Endothelial cell of hepatic sinusoid (primary cell): Measurements from ENCODE around the gene WDR33.

ENCODE experiments used
- in situ Hi-C: cut with HindIII; loops from 2 replicates; pipeline ENCODE4 v1.10.0; 2017; ENCODE audit warnings: low sequenced_read_pairs

The WDR33 gene

DNA sequence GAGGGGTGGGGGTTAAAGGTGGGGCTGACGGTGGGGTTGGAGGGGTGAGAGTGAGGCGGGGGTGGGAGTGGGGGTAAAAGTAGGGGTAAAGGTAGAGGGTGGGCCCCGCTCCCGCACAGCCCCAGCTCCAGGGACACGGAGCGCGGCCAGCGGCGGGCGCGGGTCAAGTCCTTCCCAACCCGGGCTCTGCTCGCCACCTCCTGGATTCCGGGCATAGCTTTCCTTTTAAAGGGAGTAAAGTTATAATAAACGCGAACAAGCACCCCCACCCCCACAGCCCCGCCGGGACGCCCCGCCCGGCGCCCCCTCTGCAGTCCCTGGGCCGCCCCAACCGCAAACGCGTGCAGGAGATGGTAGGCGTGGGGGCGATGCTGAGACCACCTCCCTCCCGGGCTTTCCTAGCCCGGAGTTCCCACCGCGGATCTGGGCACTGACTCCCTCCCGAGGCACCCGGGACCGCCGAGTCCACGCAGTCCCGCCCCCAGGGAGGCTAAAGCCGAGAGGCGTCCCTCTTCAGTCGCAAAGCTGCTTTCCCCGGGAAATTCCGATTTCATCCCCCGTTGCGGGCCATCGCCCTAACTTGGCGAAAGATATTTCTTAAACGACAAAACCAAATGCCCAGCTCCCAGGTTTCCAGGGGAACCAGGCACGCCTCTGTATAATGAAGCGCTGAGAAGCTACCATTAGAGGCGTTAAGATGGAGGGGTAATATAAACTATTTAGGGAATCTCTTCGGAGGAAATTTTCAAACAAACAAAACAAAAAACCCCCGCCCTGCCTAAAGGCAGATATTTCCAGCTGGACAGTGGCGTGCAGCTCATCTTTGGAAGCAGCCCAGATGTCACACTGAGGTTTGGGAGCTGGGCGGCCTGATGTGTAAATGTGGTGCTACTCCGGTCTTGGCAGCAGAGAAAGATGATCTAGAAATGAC is 135.4 kb downstream of the WDR33 start, which contains the start of gene LIMS2:
Gene LIMS2 (minus strand): TSS at position 200 of the 931 bp plus-strand sequence. CDS start 506 bp downstream, outside the sequence.
- in situ Hi-C loops, result no loop called here

DNA sequence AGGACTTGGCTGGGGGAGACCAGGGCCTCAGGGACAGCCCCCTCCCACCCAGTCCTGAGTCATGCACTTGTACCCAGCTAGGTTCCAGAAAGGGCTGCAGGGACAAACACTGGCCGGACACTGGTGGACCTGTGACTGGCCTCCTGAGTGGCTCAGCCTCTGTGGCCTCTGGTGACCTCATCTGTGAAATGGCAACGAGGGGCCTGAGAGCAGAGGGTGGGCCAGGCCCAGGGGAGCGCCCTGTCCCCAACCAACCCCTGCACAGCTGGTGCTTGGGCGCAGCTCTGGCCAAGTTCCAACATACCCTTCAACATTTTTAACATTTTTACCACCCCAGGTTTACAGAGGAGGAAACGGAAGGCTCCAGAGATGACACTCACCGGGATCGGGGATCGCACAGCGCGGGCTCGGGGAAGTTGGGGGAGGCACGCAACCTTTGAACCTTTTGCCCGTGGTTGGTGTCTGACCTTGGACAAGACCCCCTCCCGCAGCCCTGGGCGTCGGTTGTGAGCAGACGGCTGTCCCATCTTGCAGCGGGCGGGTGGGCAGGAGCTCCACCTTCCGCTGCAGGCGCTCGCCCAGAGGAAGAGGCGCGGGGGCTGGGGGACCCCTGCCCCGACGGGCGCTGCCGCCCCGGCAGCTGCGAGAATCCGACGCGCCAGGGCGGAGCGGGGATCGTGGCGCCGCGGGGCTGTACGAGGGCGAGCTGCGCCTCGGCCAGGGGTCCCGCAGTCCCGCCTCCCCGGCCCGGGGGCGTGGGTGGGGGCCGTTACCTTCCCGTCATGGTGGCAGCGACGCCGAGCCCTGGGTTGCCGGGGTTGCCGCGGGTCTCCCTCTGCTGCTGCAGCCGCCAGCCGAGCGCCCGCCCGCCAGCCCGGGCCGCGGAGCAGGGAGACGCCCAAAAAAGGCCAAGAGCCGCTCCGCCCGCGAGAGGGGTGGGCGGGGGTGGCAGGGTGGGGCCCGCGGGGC is 136.4 kb downstream of the WDR33 start:
- in situ Hi-C loops, result no loop called here

DNA sequence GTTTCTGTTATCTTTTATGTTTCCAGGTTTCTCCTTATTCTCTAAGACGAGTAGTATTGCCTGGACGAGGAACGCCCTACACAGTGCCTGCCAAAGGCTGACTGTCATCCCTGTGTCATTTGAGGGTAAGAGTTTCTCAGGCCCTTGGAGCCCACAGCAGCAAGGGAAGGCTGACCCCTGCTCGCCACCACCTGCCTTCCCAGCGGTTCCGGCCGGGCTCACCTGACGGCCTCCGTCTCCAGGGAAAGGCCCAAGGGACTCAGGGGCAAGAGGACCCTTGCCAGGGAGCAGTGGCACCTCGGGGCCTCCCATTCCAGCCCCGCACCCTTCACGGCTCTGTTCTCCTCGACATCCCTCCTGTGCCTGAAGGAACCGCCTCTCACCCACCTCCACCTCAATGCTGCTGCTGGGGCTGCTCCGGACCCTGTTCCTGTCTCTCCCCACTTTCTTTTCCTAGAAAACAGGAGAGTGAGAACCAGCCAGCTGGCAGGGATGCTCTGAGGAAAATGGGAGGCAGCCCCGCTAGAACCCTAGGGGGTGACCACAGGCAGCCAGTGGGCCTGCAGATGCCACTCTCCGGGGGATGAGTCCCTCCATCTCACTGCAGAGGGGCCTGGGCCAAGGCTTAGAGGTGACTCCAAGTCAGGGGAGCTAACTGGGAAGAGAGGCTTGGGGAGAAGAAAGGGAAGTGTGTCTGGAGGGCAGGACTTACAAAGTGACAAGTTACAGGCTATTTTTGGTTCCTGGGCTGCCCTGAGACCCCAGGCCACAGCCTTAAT is 137.5 kb downstream of the WDR33 start:
- in situ Hi-C loops, result no loop called here

DNA sequence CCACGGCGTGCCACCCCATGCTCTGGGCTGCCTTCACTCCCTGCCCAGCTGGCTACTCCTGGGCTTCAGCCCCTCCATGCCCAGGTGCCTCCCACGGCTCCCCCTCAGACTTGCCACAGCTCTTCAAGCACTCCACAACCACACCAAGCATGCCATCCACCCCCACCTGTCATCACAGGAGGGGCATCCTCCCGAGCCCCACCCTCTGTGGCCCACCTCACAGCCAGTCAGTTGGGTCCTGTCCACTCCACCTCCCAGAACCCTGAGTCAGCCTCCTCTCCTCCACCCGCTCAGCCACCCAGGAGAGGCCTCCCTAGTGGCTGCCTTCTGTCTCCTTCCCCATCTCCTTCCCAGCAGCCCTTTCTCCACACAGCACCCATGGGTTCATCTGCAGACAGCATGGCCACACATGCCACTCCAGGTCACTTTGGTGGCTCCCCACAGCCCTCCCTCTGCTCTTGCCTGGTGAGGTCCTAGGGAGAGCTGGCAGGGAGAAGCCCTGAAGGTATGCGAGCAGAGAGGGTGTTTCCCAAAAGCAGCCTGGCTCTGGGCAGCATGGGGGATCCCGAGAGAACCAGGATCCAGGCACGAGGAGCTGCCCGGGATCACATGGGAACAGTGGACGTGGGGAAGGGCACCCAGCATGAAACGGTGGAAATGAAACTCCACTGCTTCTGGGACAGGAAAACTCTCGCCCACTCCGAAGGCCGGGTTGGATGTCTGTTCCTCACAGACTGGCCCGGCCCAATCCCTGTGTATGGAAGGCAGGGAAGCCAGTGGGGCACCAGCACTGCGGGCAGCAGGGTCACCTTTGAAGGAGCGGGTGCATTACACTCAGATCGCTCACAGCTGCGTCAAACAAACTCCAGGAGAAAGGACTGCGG is 138.4 kb downstream of the WDR33 start:
- in situ Hi-C loops, result no loop called here

DNA sequence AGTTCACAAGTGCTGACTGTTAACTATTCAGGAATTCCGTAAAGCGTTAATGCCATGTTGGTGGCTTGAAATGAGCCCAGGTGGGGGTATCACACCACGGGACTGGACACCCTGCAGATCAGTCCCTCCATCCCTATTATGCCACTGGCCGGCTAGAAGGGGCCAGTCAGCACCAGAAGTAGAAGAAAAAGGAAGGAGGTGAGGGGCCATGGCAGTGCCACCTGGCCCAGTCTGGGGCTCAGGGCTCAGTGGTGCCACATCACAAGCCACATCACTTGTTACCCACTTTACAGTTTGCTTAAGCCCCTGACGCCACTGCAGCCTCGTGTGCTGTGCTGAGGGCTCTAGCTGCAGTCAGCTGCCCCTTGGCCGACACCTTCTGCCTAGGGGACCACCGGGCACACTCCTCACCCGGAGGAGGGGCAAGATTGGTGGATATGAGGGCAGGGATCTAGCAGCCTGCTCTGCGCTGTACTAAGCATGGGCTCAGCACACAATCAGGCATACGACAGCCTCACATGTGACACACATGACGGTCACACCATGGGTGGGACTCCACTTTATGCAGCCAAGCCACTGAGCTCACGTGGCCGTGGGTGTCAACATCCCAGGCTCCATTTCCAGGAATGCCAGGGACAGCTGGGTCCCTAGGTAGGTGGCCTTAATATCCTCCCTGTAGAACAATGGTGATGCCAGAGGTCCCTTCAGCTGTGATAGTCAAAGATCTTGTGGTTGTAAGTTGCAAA is 139.2 kb downstream of the WDR33 start:
- in situ Hi-C loops, result no loop called here

DNA sequence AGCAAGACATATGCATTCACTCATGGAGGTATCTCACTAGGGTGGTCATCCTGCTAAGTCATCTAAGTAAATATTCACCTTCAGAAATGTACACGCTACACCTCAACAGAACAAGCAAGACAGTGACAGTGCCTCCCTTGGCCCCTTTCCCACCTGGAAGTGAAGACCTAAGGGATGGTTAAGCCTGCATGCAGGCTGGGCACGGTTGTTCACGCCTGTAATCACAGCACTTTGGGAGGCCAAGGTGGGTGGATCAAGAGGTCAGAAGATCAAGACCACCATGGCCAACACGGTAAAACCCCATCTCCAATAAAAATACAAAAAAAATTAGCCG is 140.0 kb downstream of the WDR33 start:
- in situ Hi-C loops, result no loop called here

DNA sequence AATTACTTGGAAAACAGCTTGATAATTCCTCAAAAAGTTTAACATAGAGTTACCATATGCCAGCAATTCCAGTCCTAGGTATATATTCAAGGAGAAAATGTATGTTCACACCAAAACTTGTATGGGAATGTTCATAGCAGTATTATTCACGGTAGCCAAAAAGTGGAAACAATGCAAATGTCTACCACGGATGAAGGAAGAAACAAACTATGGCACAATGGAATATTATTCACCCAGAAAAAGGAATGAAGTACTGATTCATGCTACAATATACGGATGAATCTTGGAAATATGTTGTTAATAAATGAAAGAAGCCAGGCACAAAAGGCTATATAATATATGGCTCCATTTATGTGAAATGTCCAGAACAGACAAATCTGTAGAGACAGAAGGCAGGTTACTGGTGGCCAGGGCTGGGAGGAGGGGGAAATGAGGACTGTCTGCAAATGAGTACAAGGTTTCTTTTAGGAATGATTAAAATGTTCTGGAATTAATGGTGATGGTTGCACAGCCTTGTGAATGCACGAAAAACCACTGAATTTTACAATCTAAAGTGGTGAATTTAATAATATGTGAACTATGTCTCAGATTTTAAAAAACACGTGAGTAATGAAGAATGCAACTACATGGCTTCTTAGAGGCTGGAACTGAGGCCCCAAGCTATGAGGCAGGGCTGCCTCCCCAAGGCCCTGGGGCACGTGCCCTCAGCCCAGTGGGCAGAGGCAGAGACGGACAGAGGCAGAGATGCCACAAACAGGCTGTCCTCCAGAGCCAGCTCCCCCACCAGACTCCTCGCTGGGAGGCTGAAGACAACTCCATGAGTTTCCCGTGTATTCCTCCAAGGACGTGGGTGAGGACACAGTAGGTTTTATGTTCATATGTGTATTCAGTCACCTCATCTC is 140.7 kb downstream of the WDR33 start:
- in situ Hi-C loops, result no loop called here

DNA sequence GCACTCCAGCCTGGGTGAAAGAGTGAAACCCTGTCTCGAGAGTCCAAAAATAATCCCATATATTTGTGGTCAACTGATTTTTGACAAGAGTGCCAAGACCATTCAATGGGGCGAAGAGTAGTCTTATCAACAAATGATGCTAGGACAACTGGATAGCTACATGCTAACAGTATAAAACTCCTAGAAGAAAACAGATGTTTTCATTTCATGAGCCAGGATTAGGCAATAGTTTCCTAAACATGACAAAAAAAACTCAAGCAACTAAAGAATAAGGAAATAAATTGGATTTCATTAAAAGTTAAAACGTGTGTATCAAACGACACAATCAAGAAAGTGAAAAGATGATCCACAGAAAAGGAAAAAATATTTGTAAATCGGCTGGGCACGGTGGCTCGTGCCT is 141.9 kb downstream of the WDR33 start:
- in situ Hi-C loops, result no loop called here

DNA sequence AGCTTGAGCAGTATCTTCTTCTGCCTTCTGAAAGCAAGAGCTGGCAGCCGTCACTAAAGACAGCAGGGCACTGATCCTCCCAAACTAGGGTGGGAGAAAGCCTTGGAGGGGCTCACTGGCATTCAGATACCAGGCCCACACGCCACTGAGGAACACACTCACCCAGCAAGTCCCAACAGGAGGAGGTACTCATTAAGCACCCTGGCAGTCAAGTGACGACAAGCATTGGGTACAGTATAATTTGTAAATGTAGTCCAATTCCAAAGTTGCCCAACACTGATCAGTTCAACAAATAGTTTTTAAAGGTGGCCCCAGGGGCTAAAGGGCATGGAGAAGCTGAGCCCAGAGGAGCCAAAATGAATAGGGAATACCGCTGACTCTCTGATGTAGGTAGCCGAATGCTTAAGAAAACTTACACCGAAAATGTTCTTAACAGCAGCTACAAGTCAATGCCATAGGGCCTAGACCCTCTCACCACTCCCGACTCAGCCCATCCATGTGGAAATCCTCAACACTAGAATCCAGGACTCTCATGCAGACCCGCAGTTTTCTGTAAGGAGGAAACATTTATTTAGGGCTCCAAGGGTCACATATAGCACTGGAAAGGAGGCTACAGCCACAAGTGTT is 145.6 kb downstream of the WDR33 start:
- in situ Hi-C loops, result no loop called here

DNA sequence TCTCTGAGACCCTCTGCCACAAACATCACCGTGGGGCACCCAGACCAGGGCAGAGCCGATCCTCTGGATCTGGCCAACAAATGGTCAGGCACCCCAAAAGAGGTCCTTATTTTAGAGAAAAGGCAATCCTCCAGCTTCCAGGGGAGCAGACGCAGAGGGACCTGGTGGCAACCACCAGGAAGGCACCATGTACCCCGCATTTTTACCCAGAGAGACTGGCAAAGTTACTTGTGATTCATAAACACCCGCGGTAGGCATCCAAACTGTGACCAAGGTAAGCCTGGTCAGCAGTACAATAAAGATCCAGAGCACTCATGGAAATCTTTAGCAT is 146.1 kb downstream of the WDR33 start:
- in situ Hi-C loops, result no loop called here

DNA sequence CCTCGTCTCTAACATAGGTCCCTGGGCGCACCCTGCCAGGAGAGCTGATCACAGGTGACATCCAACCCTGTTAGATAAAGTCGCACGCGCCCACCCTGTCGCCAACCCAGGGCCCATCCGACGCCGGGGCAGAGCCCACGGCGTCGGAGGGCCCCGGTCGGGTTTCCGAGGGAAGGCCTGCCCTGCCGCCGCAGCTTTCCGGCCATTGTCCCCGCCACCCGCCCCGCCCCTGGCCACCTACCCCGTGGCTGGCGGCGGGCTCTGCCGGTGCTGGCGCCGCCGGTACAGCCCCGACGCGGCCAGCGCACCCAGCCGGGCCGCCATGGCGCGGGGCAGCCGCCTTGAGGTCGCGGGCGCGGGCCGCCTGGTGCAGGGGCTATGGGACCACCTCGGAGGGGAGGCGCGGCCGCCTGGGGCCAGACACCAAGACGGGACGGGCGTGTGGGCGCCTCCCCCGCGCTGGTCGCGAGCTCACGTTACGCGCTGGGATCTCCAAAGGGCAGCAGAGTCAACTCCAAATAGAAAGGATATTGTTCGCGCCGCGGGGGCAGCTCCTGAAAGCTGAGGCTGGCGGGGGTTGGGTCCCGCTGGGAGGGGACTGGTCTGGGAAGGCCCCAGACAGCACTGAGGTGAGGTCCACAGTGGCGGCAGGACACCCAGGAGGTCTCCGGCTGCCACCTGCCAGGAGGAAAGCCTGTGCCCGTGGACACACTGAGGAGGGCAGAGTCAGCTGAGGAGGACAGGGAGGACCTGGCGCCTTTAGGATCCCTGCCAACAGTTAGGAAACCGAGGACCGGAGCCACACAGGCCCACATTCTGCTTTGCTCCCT is 146.7 kb downstream of the WDR33 start:
- in situ Hi-C loops, result no loop called here

DNA sequence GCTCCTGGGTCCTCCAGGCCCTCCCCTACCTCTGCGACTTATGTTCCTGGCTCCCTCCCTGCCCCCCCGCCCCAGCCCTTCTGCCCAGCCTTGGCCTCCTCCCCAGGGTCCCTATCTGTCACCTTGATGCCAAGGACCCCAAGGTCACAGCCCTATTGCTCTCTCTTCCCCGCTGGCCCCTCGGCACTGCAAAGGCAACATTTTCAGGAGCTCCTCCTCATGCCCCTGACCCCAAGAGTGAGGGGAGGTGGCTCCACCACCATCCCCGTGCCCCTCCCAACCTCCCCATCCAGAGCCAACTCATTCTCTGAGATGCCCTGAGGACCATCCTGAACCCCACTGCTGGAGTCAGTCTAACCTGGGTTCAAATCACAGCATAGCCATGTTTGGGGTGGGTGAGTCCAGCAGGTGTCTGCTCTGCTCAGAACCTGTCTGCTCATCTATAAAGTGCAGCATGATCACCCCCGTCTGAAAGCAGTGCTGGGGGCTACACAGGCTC is 147.4 kb downstream of the WDR33 start:
- in situ Hi-C loops, result no loop called here

DNA sequence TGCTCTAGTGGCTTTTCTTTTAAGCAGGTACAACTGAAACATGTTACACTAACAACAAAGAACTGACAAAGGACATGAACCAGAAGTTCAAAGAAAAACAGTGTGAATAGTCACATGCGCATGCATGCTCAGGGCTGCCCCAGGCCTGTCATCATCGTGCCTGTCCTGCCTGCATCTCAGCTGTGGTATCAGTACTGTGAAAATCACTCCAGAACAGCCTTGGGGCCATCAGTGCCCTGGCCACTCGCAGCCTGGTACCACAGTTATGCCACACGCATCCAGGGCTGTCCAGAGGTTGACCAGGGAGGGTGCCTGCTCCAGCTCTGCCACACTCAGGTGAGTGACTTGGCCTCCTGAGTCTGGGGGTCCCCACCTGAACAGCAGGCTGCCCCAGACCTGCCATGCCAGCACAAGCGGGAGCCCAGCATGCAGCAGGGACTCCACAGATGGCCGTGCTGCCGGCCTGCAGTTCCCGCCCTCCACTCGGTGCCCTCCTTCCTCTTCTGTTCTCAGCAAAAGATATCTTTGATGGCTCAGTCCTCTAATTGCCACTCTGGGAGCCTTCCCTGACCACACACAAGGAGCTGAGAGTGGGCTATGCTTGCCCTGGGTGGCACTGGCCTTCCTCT is 147.9 kb downstream of the WDR33 start:
- in situ Hi-C loops, result no loop called here

DNA sequence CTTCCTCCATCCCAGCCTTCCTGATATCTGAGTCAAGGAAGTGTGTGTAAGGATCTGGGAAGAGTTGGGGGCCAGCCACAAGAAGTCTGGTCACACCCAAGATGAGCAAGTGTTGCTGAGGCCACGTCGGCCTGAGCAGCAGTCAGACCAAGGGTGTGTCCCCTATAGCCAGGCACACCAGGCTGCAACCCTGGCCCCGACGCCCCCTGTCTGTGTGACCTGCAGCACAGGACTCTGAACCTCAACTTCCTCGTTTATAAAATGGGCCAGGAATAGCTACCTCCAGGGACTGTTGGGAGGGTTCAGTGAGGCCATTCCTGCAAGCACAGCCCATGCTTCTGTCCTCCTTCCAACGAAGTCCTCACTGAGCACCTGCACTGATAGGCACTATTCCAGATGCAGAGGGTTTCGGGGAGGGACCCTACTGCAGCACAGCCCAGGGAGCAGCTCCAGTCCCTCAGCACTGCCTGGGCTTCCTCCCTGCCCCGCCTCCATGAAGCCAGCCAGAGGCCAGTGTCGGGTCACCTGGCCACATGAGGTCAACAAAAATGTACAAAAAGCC is 148.9 kb downstream of the WDR33 start:
- in situ Hi-C loops, result no loop called here

DNA sequence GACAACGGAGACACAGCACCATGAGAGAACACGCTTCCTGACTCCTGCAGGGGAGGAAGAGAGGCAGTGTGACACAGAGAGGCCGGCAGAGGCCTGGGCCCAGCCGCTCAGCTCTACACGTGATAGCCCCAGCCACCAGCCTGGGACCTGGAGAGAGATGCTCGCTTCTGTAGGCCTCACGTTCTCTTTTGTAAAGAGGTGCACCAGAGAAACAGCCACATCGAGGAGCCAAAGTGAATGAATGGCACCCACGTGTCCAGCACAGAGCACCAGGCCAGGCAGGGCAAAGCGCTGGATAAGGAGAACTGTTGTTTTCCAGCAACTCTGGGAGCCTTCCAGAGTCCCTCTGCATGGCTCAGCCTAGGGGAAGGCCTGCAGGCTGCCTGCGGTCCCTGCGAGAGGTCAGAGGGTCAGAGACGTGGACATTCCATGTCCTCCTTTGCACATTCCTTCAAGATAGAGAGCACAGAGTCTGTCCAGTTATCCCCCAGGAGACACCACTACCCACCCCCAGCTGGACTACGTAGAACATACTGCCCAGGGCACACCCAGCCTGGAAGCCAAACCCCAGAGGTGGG is 149.8 kb downstream of the WDR33 start:
- in situ Hi-C loops, result no loop called here

DNA sequence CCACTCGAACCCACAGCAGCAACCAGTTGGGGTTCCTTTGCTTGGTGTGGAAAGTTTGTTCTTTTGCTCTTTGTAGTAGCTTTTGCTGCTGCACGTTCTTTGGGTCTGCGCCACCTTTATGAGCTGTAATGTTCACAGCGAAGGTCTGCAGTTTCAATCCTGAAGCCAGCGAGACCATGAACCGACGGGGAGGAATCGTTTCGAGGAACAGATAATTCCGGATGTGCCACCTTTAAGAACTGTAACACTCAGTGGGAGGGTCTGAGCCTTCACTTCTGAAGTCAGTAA is 150.7 kb downstream of the WDR33 start:
- in situ Hi-C loops, result no loop called here
